Right lobe of liver (tissue), 6 donors: ENCODE measurements around the gene PPM1J. TPM values are rescaled to one million over a fixed set of nuclear protein-coding genes. Genes with fewer than 3 reads are reported as not detected.

Experiments
- ATAC-seq, 4 donors: fragments of 200-7000 bp; cut with Tn5 transposase; one replicate each; pipeline ENCODE4 v1.9.1; 2020; ENCODE audit warnings: mild to moderate bottlenecking in 4 of 4, moderate library complexity in 4 of 4
- DNase-seq, 3 donors: peaks; one replicate each; pipeline ENCODE4 v3.0.0-alpha.2; 2020
- H3K27ac ChIP-seq, 3 donors: fragments of 200-600 bp; one replicate each; pipeline ENCODE4 v1.8.0; 2022
- H3K27me3 ChIP-seq, 2 donors: fragments of 200-600 bp; one replicate each; pipeline ENCODE4 v1.8.0; 2022
- H3K36me3 ChIP-seq, 4 donors: fragments of 200-600 bp; sonication (generic) in 1 of 4; one replicate each; pipeline versions ENCODE4 v1.5.1 to v1.8.0; 2017 to 2022; ENCODE audit warnings: control low read depth in 1 of 4
- H3K4me1 ChIP-seq, 4 donors: fragments of 200-600 bp; sonication (generic) in 1 of 4; one replicate each; pipeline versions ENCODE4 v1.5.1 to v1.8.0; 2017 to 2022; ENCODE audit warnings: control low read depth in 1 of 4
- H3K4me3 ChIP-seq, 3 donors: fragments of 200-600 bp; one replicate each; pipeline ENCODE4 v1.8.0; 2022
- H3K9me3 ChIP-seq, 4 donors: fragments of 200-600 bp; sonication (generic) in 1 of 4; one replicate each; pipeline versions ENCODE4 v1.5.1 to v1.8.0; 2017 to 2022; ENCODE audit warnings: control low read depth in 1 of 4
- CTCF ChIP-seq, 4 donors: fragments of 200-600 bp in 3 of 4; fragments of 450-650 bp in 1 of 4; IDR thresholded peaks; one replicate each; pipeline versions ENCODE4 v1.5.1 to v1.8.0; 2016 to 2022; ENCODE audit warnings: antibody characterized with exemption in 4 of 4, mild to moderate bottlenecking in 2 of 4
- POLR2A ChIP-seq: fragments of 450-650 bp; IDR thresholded peaks from one replicate; pipeline ENCODE4 v1.6.1; 2017; ENCODE audit warnings: antibody characterized with exemption, mild to moderate bottlenecking
- WGBS: methylation state at CpG from one replicate; pipeline ENCODE4 v1.1.6; 2018; ENCODE audit warnings: low coverage, low lambda C conversion rate; ENCODE audit not compliant: insufficient coverage; ENCODE audit errors: missing lambda C conversion rate; 5-methylcytosine and 5-hydroxymethylcytosine counted together
- intact Hi-C, 2 donors: fragments of 100-400 bp; cut with DNase I; formaldehyde crosslinking; loops; one replicate each; pipeline versions ENCODE4 v1.11.2 to v1.14.1; 2022
- total RNA-seq, 6 experiments: library from RNA; depleted of rRNA in 2 of 6; stranded (reverse); fragments of >200 nt in 2 of 6; fragmentation: NEBNext Ultra II Directional in 3 of 6; extraction: Animal tissue kit (Norgen Biotek cat#: 25700) in 3 of 6; gene quantifications; one replicate each; pipeline versions ENCODE4 v1.1.0 to v1.2.4, GENCODE V29; 2016 to 2023
- donor health status: DM: no; HTN: yes; CAD: no.
- donor health status: DM: no; HTN: no; CAD: no.
- donor health status: DM: no; HTN: no; CAD: no.
- donor health status: DM: no; HTN: yes; CAD: no.
- donor health status: DM: no; HTN: yes; CAD: no.

Gene PPM1J
- total RNA-seq, 6 experiments from 2014 or later, result 0.15 to 1.2 (median 0.40) TPM

GRCh38 chr1:112743174-112744008 is 28.3 kb upstream of the PPM1J start:
- Histone ChIP-seq H3K27me3 (peaks cover 0 to 12% of the 10 kb centered on the region in 2 donors), H3K9me3 (no peaks in the 10 kb centered on the region), H3K4me3 (no peak overlapping the region), H3K36me3 (no peaks in the 10 kb centered on the region), H3K4me1 (no peaks in the 10 kb centered on the region), H3K27ac (no peak overlapping the region)
- DNase-seq (no peak), ATAC-seq (peak in 1 of 4 donors; percentile 38)
- WGBS, result 13% methylated on average over 18 of the region's 54 CpGs
- TF ChIP-seq CTCF (IDR thresholded peaks at IDR 0.05) (no peak), POLR2A (no peak)
- intact Hi-C loops, result no loop called here

GRCh38 chr1:112737573-112737972 is 22.4 kb upstream of the PPM1J start:
- 100% methylated on average over 1 of the region's 3 CpGs for WGBS
- Histone ChIP-seq H3K27ac (no peak overlapping the region), H3K4me1 (no peaks in the 10 kb centered on the region), H3K4me3 (no peak overlapping the region), H3K9me3 (no peaks in the 10 kb centered on the region), H3K36me3 (no peaks in the 10 kb centered on the region), H3K27me3 (no peaks in the 10 kb centered on the region)
- ATAC-seq (no peak), DNase-seq (no peak)
- intact Hi-C loops, result no loop called here
- TF ChIP-seq CTCF (IDR thresholded peaks at IDR 0.05), result no peak
- no peak for TF ChIP-seq POLR2A

GRCh38 chr1:112735752-112736151 is 20.6 kb upstream of the PPM1J start:
- H3K27ac ChIP-seq, result no peak overlapping the region
- H3K4me3 ChIP-seq, result no peak overlapping the region
- ATAC-seq (no peak), DNase-seq (no peak)
- TF ChIP-seq CTCF (IDR thresholded peaks at IDR 0.05), result no peak
- no peak for TF ChIP-seq POLR2A
- H3K9me3 ChIP-seq, result no peaks in the 10 kb centered on the region
- intact Hi-C loops, result no loop called here
- no peaks in the 10 kb centered on the region for H3K4me1 ChIP-seq
- WGBS, result 100% methylated on average over 1 of the region's 1 CpG
- no peaks in the 10 kb centered on the region for H3K27me3 ChIP-seq
- H3K36me3 ChIP-seq, result no peaks in the 10 kb centered on the region

- Histone ChIP-seq H3K27me3 (no peaks in the 10 kb centered on the region), H3K36me3 (no peaks in the 10 kb centered on the region), H3K4me3 (no peak overlapping the region), H3K9me3 (no peaks in the 10 kb centered on the region), H3K4me1 (no peaks in the 10 kb centered on the region), H3K27ac (no peak overlapping the region)
- no CpG with 5 or more reads among the region's 1 CpG for WGBS
- intact Hi-C loops, result no loop called here
- TF ChIP-seq POLR2A, result no peak
- no peak for TF ChIP-seq CTCF (IDR thresholded peaks at IDR 0.05)
- ATAC-seq (no peak), DNase-seq (no peak)
These were observed 16.3 kb upstream of the PPM1J start for GRCh38 chr1:112731451-112731850.
